ENCODE results near the gene NTM.

DNA sequence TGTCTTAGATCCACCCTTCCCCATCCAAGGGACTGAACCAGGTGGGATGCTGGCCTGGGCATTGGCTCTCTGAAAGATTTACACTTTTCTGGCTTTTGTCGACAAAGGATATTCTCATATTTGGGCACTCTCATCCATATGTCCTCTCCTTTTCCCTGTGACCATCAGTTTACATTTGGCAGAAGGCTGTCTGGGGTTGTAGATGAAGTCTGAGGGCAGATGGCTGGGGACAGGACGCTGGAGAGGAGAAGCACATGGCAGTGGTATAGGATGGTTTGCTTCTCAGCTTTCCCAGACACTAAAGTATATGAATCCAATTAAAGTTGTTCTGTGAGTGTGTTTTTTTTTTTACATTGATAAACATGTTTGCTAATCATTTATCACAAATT lies 757.5 kb downstream of the NTM start:
- TF ChIP-seq, protein P1, sequence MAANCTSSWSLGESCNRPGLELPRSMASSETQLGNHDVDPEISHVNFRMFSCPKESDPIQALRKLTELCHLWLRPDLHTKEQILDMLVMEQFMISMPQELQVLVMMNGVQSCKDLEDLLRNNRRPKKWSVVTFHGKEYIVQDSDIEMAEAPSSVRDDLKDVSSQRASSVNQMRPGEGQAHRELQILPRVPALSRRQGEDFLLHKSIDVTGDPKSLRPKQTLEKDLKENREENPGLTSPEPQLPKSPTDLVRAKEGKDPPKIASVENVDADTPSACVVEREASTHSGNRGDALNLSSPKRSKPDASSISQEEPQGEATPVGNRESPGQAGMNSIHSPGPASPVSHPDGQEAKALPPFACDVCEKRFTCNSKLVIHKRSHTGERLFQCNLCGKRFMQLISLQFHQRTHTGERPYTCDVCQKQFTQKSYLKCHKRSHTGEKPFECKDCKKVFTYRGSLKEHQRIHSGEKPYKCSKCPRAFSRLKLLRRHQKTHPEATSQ (tag by site-specific recombination; IDR thresholded peaks at IDR 0.05), result no peak
- TF ChIP-seq PRDM1 (tag by site-specific recombination; IDR thresholded peaks at IDR 0.05), result no peak
- TF ChIP-seq, protein P2, sequence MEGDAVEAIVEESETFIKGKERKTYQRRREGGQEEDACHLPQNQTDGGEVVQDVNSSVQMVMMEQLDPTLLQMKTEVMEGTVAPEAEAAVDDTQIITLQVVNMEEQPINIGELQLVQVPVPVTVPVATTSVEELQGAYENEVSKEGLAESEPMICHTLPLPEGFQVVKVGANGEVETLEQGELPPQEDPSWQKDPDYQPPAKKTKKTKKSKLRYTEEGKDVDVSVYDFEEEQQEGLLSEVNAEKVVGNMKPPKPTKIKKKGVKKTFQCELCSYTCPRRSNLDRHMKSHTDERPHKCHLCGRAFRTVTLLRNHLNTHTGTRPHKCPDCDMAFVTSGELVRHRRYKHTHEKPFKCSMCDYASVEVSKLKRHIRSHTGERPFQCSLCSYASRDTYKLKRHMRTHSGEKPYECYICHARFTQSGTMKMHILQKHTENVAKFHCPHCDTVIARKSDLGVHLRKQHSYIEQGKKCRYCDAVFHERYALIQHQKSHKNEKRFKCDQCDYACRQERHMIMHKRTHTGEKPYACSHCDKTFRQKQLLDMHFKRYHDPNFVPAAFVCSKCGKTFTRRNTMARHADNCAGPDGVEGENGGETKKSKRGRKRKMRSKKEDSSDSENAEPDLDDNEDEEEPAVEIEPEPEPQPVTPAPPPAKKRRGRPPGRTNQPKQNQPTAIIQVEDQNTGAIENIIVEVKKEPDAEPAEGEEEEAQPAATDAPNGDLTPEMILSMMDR (tag by site-specific recombination; IDR thresholded peaks at IDR 0.05), result no peak
- no peak for TF ChIP-seq ZNF174 (tag by site-specific recombination; IDR thresholded peaks at IDR 0.05)
- no peak for TF ChIP-seq ZBTB1 (tag by site-specific recombination; IDR thresholded peaks at IDR 0.05)
- TF ChIP-seq ZNF138 (tag by site-specific recombination; IDR thresholded peaks at IDR 0.05; ENCODE audit: borderline replicate concordance), result no peak
- TF ChIP-seq, protein P3, sequence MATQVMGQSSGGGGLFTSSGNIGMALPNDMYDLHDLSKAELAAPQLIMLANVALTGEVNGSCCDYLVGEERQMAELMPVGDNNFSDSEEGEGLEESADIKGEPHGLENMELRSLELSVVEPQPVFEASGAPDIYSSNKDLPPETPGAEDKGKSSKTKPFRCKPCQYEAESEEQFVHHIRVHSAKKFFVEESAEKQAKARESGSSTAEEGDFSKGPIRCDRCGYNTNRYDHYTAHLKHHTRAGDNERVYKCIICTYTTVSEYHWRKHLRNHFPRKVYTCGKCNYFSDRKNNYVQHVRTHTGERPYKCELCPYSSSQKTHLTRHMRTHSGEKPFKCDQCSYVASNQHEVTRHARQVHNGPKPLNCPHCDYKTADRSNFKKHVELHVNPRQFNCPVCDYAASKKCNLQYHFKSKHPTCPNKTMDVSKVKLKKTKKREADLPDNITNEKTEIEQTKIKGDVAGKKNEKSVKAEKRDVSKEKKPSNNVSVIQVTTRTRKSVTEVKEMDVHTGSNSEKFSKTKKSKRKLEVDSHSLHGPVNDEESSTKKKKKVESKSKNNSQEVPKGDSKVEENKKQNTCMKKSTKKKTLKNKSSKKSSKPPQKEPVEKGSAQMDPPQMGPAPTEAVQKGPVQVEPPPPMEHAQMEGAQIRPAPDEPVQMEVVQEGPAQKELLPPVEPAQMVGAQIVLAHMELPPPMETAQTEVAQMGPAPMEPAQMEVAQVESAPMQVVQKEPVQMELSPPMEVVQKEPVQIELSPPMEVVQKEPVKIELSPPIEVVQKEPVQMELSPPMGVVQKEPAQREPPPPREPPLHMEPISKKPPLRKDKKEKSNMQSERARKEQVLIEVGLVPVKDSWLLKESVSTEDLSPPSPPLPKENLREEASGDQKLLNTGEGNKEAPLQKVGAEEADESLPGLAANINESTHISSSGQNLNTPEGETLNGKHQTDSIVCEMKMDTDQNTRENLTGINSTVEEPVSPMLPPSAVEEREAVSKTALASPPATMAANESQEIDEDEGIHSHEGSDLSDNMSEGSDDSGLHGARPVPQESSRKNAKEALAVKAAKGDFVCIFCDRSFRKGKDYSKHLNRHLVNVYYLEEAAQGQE (tag by site-specific recombination; IDR thresholded peaks at IDR 0.05), result no peak
- no peak for TF ChIP-seq ZNF416 (tag by site-specific recombination; IDR thresholded peaks at IDR 0.05)
- TF ChIP-seq TRIM28 (IDR thresholded peaks at IDR 0.05; ENCODE audit: borderline replicate concordance, low read length), result no peak

All from HEK293 (cell line).